Erythroblast (primary cell): ENCODE results near the gene DNAJC5G.
A peak's percentile ranks its signal among the peaks of the same experiment; 100 is the strongest.
"Not testable (repeated sequence)": the region's sequence is repeated elsewhere in the genome, so short reads cannot be mapped to it uniquely, and the experiment has no call there.

Experiments
- DNase-seq, 2 experiments: peaks; one replicate each; lab custom pipeline; 2025; lab: John Stamatoyannopoulos, UW
- GATA1 ChIP-seq: IDR thresholded peaks from 2 replicates; pipeline ENCODE4 v1.6.1; 2011; ENCODE audit warnings: low read depth, mild to moderate bottlenecking, control low read depth, low read length, moderate library complexity
- POLR2A ChIP-seq: IDR thresholded peaks from 2 replicates; pipeline ENCODE4 v1.6.1; 2011; ENCODE audit warnings: mild to moderate bottlenecking, low read length

DNAJC5G gene

DNA sequence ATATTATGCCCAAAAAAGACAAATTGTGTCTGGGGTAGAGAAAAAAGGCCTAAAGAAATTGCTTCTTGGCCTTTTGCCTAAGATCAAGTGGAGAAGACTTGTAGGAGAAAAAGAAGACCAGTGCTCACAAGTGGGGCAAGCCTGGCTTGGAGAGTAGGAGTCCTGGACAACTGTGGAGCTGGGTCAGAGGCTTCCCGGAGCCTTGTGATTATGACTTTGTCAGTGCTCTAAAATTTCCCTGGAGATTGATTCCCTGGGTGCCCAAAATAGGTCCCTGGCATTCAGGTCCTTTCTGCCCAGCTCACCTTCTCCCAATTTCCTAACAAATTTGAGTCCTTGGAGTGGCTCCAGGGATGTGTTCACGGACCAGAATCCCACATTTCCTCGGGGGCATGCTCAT, 6.2 kb downstream of the DNAJC5G start:
- DNase-seq, result no peak
- TF ChIP-seq GATA1 (no peak), POLR2A (no peak)

DNA sequence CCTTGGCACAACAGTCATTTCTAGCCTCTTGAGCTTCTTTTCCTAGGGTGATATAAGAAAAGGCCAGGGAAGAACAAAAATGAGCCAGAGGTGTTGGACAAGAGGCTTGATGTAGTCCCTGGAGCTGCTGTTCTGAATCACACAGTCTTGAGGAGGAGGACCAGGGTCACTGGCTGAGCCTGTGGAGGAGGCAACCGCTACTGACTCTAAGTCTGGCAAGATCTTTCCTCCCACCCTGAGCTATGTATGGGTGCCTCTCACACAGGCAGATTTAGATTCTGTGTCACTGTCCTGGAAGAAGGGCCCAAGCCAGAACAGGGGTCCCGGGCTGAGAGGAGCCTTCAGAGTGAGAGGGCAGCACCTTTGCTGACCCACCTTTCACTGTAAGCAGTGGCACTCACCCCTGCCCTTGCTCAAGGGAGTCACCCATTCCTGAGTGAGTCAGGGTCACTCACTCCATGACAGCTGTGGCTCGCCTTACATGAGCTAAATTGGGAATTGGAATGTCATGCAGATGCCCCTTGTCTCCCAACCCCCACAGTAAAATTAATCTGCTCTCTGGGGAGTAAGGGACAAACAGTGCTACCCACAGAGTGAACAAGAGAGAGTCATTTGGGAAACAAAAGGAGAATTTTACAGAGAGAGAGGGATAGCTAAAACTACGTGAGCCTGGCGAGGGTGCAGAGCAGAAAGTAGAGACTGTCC, 6.8 kb downstream of the DNAJC5G start, which contains the start of gene TRIM54:
Gene TRIM54, plus strand, starts transcription at position 575 of the 705 bp plus-strand sequence. CDS start 303 bp downstream, outside the sequence.
- DNase-seq, result no peak
- TF ChIP-seq GATA1, result no peak

DNA sequence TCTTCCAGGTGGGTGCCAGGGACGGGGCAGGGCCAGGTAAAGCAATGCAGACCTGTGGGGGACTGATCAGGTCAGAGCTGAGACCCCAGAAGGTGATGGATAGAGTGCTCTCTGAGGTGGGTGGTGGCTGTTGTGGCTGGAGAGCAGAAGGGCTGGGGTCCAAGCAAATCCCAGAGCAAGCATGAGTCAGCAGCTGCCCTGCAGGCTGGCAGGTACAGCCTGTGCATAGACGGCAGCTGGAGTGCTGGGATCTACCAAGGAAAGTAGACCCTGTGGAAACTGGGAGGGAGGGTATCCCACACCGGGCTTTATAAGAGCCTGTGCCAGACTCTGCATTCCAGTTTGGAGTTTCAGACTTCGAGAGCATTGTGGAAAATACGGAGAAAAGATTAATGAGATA, 7.7 kb downstream of the DNAJC5G start:
- DNase-seq, result no peak
- TF ChIP-seq POLR2A, result no peak
- TF ChIP-seq GATA1, result no peak

DNA sequence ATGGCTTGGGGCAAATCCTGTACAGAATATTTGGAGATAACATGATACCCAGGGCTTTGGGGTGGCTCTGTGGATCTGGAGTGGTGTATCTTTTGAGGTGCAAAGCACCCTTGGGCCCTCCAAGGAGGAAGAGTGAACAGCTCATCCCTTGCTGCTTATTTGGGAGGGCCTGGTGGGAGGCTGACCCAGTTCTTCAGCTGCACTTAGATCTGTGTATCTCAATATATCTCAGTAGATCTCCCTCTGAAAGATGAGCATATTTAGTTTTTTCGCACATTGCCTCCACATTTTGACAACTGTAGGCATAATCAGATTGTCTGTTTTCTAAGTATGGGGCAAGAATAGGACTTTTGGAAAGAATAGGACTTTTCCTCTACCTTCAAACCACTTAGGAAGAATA, 9.8 kb downstream of the DNAJC5G start:
- no peak for TF ChIP-seq POLR2A
- TF ChIP-seq GATA1, result no peak
- no peak for DNase-seq

DNA sequence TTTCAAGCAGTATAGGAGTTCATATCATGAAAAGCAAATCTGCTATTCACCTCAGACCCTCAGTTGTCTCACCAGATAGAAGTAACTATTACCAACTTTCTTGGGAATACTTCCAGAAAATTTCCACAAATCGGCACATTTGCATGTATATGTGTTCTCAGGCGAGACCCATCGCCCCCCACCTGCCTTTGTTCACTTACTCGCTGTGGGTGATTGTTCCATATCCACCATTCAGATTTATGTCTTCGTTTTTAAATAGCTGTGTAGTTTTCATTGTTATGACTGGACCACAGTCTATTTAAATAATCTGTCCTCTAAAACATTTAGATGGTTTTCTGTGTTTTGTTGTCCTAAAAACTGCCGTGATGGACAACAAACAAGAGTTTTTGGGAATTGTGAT, 10.2 kb downstream of the DNAJC5G start:
- TF ChIP-seq POLR2A (no peak), GATA1 (no peak)
- DNase-seq, result no peak

DNA sequence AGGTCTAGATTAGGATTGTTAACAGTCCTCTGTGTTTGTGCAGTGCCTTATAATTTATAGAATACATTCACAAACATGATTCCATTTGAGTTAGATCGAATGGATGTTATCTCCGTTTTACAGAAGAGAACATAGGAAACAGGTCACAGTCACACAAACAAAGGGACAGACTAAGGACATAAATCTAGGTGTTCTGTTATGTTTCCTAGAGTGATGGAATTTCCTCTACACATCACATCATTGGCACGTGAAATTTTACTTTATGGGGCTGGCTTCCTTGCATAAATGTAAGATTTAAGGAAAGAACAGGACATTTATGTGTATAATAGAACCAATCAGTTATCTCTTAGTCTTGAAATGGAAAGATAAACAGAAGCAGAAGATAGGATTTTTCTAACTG, 13.4 kb downstream of the DNAJC5G start:
- TF ChIP-seq POLR2A (no peak), GATA1 (no peak)
- no peak for DNase-seq

DNA sequence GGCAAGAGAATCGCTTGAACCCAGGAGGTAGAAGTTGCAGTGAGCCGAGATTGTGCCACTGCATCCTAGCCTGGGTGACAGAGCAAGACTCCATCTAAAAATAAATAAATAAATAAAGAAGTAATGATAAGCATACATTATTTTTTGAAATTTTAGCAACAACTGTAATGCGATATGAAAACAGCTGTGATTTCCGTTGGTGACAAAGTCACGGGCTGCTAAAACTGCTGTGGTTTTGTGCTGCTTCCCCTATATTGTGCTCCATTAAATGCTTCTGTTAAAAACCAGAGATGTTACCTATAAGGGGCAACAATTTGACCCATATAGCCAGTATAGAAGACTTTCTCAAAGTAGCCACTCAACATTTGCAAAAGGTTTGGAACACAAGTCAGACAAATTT, 15.3 kb downstream of the DNAJC5G start:
- TF ChIP-seq GATA1, result no peak
- TF ChIP-seq POLR2A, result no peak
- no peak for DNase-seq

DNA sequence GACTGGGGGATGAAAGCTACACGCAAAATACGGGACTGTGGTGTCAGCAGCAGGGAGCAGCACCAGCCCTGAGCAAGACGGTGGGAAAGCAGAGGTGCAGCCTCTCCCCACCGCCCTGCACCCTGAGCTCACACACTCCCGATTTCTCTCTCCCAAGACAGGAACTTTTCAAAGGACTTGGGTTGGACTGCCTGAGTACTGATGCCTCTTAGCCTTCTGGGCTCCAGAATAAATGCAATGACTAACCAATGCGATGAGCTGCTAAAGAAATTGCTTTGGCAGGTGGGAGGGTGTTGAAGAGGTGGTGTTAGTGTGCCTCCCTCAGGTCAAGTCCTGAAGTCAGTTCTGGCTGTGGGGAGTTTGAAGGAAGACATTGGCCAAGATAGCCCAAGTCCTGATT, 16.6 kb downstream of the DNAJC5G start:
- peak; percentile 11 to 25 for DNase-seq
- TF ChIP-seq POLR2A (no peak), GATA1 (no peak)

DNA sequence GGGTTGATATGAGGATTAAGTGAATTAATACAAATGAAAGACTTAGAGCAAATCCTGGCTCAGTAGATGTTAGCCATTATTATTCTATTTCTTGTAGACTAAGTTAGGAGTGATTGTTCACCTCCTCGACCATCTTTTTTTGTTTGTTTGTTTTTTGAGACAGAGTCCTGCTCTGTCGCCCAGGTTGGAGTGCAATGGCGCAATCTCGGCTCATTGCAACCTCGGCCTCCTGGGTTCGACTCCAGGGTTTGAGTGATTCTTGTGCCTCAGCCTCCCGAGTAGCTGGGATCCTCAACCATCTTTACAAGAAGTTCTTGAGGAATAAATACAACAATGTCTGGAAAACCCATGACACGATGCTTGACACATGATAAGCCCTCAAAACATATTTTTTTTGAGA, 19.7 kb downstream of the DNAJC5G start:
- DNase-seq, result no peak
- TF ChIP-seq POLR2A, result no peak
- TF ChIP-seq GATA1, result no peak

DNA sequence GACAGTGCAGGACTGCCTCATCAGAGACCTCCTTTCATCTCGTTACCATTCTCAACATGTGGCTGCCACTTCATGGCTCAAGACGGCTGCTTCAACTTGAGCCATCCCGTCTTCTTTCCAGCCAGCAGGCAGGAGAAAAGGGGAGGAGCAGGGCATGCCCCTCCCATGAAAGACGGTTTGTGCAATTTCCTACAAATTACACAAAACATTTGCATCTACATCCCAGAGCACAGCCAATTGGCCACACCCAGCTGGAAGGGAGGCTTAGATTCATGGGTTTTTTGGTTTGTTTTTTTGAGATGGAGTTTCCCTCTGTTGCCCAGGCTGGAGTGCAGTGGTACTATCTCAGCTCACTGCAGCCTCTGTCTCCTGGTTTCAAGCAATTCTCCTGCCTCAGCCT, 21.2 kb downstream of the DNAJC5G start:
- no peak for DNase-seq
- TF ChIP-seq POLR2A, result no peak
- no peak for TF ChIP-seq GATA1

DNA sequence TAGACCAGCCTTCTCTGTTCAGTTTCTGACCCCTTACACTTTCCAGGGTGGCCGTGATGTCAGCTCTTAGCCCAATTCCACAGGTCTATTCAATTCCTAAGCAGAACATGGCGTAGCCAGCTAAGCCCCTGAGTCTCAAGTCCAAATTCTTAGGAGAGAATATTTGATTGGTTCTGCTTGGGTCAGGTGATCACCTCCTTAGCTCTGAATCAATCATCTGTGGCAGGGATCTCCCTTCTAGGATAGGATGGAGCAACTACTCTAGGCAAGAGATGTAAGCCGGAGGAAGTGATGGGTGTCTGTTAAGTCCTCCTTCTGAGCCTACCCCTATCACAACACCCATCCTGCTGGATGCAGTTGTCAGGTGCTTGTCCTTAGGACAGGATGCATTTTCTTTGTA, 22.0 kb downstream of the DNAJC5G start:
- TF ChIP-seq POLR2A, result no peak
- TF ChIP-seq GATA1, result no peak
- DNase-seq, result no peak

DNA sequence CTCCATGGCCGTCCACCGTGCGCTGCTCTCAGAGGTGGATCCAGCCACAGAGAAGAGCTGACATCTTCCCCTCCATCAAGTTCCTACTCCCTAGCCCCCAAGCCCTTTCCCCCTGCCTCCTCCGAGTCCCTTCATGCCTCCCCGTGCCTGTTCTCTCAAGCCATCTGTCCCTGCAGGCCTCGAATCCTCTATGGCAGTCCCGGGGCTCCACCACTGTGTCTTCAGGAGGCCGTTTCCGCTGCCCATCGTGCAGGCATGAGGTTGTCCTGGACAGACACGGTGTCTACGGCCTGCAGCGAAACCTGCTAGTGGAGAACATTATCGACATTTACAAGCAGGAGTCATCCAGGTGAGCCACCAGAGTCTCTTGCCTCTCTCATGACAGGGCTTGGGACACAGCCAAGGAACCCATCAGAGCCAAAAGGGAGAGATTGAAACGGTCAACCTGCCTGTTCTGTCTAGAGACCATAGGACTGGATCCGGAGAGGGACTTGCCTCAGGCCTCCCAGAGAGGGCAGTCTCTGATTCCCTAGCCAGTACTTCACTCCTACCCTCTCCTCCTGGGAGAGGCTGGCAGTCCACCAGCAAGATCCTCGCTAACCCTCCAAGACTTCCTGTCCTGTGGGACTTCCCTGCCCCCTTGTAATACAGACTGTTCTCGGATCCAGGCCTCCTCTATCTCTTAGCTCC, 23.3 kb downstream of the DNAJC5G start:
- DNase-seq, result no peak
- TF ChIP-seq POLR2A, result no peak
- TF ChIP-seq GATA1, result no peak

DNA sequence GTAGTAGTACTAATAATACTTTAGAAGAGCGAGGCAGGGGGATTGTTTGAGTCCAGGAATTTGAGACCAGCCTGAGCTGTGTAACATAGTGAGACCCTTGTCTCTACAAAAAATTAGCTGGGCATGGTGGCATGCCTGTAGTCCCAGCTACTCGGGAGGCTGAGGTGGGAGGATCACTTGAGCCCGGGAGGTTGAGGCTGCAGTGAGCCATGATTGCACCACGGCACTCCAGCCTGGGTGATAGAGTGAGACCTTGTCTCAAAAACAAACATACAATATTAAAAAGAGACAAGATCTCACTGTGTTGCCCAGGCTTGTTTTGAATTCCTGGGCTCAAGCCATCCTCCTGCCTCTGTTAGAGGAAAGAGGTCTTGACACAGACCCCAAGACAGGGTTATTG, 25.4 kb downstream of the DNAJC5G start:
- DNase-seq, result not testable (repeated sequence)

DNA sequence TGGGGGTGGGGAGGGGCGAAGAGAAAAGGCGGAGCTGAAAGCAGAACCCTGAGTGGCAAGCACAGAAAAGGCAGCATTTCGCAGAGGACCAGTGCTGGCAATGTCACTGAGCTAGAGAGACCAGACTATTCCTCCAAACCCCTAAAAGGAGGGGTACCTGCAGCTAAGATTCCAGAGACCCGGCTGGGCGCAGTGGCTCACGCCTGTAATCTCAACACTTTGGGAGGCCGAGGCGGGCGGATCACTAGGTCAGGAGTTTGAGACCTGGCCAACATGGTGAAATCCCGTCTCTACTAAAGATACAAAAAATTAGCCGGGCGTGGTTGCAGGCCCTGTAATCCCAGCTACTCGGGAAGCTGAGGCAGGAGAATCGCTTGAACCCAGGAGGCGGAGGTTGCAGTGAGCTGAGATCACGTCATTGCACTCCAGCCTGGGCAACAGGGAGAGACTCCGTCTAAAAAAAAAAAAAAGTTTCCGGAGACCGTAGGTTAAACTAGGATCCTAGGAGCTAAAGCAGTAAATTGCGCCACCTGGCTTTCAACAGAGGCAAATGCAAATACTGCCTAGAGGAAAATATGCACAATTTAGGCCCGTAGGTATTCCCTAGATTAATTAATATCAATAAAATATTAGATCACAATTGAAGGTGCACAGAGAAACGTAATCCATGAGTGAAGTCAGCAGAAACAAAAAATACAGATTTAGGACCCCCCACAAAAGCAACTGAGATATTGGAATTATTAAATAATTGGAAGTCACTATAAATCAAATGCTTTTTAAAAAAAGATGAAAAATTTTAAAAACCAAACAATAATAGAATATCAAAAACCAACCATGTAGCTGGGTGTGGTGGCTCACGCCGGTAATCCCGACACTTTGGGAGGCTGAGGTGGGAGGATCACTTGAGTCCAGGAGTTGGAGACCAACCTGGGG, 28.1 kb downstream of the DNAJC5G start:
- DNase-seq, result peak; percentile 65 to 76

More for the DNA sequence above, 28.1 kb downstream of the DNAJC5G start:
- TF ChIP-seq GATA1 (no peak), POLR2A (no peak)
